HCT116 (cell line): ENCODE measurements around the gene PSKH1. TPM values are rescaled to one million over a fixed set of nuclear protein-coding genes. Genes with fewer than 3 reads are reported as not detected.

ENCODE experiments used
- ATAC-seq: fragments of 200-7000 bp; cut with Tn5 transposase; 2 replicates; pipeline ENCODE4 v1.9.1; 2020; ENCODE audit warnings: mild to moderate bottlenecking, moderate library complexity
- BruUV-seq: library from RNA; stranded (reverse); fragments of 400-500 nt; replicated peaks from 2 replicates; lab custom pipeline; 2021; lab: Mats Ljungman, UMichigan
- CTCF ChIA-PET: fragments of 300-600 bp; sonication (Branson Sonifier 250); formaldehyde crosslinking; loops from one replicate; lab custom pipeline; 2021; ENCODE audit warnings: antibody characterized with exemption; lab: Charles Lee
- POLR2A ChIA-PET: fragments of 300-600, 350-600 bp; sonication (Branson Sonifier 250); formaldehyde crosslinking; loops from one replicate; lab custom pipeline; 2021; ENCODE audit warnings: antibody characterized with exemption; lab: Charles Lee
- RAD21 ChIA-PET, 2 experiments: fragments of 300-600 bp; sonication (Branson Sonifier 250); formaldehyde crosslinking; loops; one replicate each; lab custom pipeline; 2023; ENCODE audit warnings: low total read pairs in 2 of 2; ENCODE audit not compliant: uncharacterized antibody in 2 of 2, unreplicated experiment in 2 of 2, low non-redundant PET in 1 of 2; lab: Charles Lee
- DNase-seq: peaks from one replicate; pipeline ENCODE4 v3.0.0-alpha.2; 2010; ENCODE audit warnings: low read depth, low spot score
- H2AFZ ChIP-seq: fragments of 200-600 bp; shearing (Covaris generic), sonication (generic); 2 replicates; pipeline ENCODE4 v1.6.1; 2017; ENCODE audit warnings: low read depth, mixed run types, mixed read lengths, antibody characterized with exemption, low read length; ENCODE audit not compliant: poor library complexity, severe bottlenecking
- H3K27ac ChIP-seq: 2 replicates; pipeline ENCODE4 v1.5.1; 2012; ENCODE audit warnings: low read depth, low read length
- H3K27me3 ChIP-seq: fragments of 200-600 bp; sonication (generic); 2 replicates; pipeline ENCODE4 v1.6.1; 2016; ENCODE audit warnings: mixed run types, low read length, mixed read lengths; ENCODE audit not compliant: insufficient read depth
- H3K36me3 ChIP-seq, 2 experiments: fragments of 200-500 bp in 1 of 2; fragments of 200-600 bp in 1 of 2; sonication (Bioruptor generic) in 1 of 2; sonication (generic) in 1 of 2; 2 replicates each; pipeline versions ENCODE4 v1.5.1 to v1.6.1; 2014 to 2016; ENCODE audit warnings: low read length in 2 of 2, inconsistent platforms in 1 of 2, mixed read lengths in 1 of 2, mixed run types in 1 of 2; ENCODE audit not compliant: insufficient read depth in 2 of 2, control insufficient read depth in 1 of 2
- H3K4me1 ChIP-seq, 2 experiments: fragments of 200-600 bp in 1 of 2; sonication (generic) in 1 of 2; 2 replicates each; pipeline versions ENCODE4 v1.5.1 to v1.6.1; 2012 to 2017; ENCODE audit warnings: low read length in 2 of 2, inconsistent platforms in 1 of 2, mild to moderate bottlenecking in 1 of 2, mixed read lengths in 1 of 2, mixed run types in 1 of 2, moderate library complexity in 1 of 2; ENCODE audit not compliant: insufficient read depth in 2 of 2, control insufficient read depth in 1 of 2
- H3K4me2 ChIP-seq: fragments of 200-600 bp; sonication (generic); 2 replicates; pipeline ENCODE4 v1.6.1; 2017; ENCODE audit warnings: mixed run types, low read length, mixed read lengths
- H3K4me3 ChIP-seq, 2 experiments: fragments of 200-600 bp in 1 of 2; sonication (generic) in 1 of 2; replicated peaks in 1 of 2; 2 replicates each; pipeline ENCODE4 v1.5.1; 2011 to 2016; ENCODE audit warnings: low read length in 2 of 2, control low read depth in 1 of 2, low read depth in 1 of 2, mild to moderate bottlenecking in 1 of 2, mixed read lengths in 1 of 2, mixed run types in 1 of 2
- H3K79me2 ChIP-seq: fragments of 200-600 bp; sonication (generic); 2 replicates; pipeline ENCODE4 v1.6.1; 2017; ENCODE audit warnings: mild to moderate bottlenecking, mixed run types, low read length, moderate library complexity, mixed read lengths; ENCODE audit not compliant: insufficient read depth
- H3K9ac ChIP-seq: fragments of 200-600 bp; sonication (generic); 2 replicates; pipeline ENCODE4 v1.6.1; 2016; ENCODE audit warnings: low read length, mixed read lengths
- H3K9me2 ChIP-seq: fragments of 200-600 bp; sonication (generic), shearing (Covaris generic); 2 replicates; pipeline ENCODE4 v1.6.1; 2017; ENCODE audit warnings: mixed run types, mild to moderate bottlenecking, moderate library complexity; ENCODE audit not compliant: insufficient read depth
- H3K9me3 ChIP-seq, 2 experiments: fragments of 200-500 bp in 1 of 2; fragments of 200-600 bp in 1 of 2; sonication (Bioruptor generic) in 1 of 2; sonication (generic) in 1 of 2; 2 replicates each; pipeline ENCODE4 v1.6.1; 2014 to 2017; ENCODE audit warnings: low read length in 2 of 2, mixed read lengths in 2 of 2, inconsistent platforms in 1 of 2, low read depth in 1 of 2, mild to moderate bottlenecking in 1 of 2, mixed run types in 1 of 2, moderate library complexity in 1 of 2; ENCODE audit not compliant: control insufficient read depth in 1 of 2, insufficient read depth in 1 of 2
- H4K20me1 ChIP-seq: fragments of 200-600 bp; sonication (generic), shearing (Covaris generic); 2 replicates; pipeline ENCODE4 v1.6.1; 2017; ENCODE audit warnings: mixed run types, mild to moderate bottlenecking, moderate library complexity; ENCODE audit not compliant: insufficient read depth
- ATF3 ChIP-seq: IDR thresholded peaks from 2 replicates; pipeline ENCODE4 v1.6.1; 2012
- CEBPB ChIP-seq: IDR thresholded peaks from 2 replicates; pipeline ENCODE4 v1.6.1; 2012; ENCODE audit warnings: low read depth
- CTCF ChIP-seq, 3 experiments: fragments of 200-600 bp in 1 of 3; sonication (generic) in 1 of 3; IDR thresholded peaks in 2 of 3; conservative IDR thresholded peaks in 1 of 3; 2 replicates each; pipeline ENCODE4 v1.5.1; 2012 to 2017; ENCODE audit warnings: low read depth in 2 of 3, low read length in 2 of 3, antibody characterized with exemption in 1 of 3, borderline replicate concordance in 1 of 3, control low read depth in 1 of 3, mild to moderate bottlenecking in 1 of 3, mixed read lengths in 1 of 3, mixed run types in 1 of 3, moderate library complexity in 1 of 3; ENCODE audit not compliant: insufficient read depth in 1 of 3
- EGR1 ChIP-seq: IDR thresholded peaks from 2 replicates; pipeline ENCODE4 v1.6.1; 2012; ENCODE audit warnings: low read depth
- ELF1 ChIP-seq: IDR thresholded peaks from 2 replicates; pipeline ENCODE4 v1.6.1; 2012; ENCODE audit warnings: low read depth, borderline replicate concordance
- EZH2phosphoT487 ChIP-seq: fragments of 200-600 bp; IDR thresholded peaks from 2 replicates; pipeline ENCODE4 v1.6.1; 2018; ENCODE audit warnings: antibody characterized with exemption, borderline replicate concordance
- FOSL1 ChIP-seq: IDR thresholded peaks from 2 replicates; pipeline ENCODE4 v1.6.1; 2012; ENCODE audit warnings: low read depth
- JUND ChIP-seq: IDR thresholded peaks from 2 replicates; pipeline ENCODE4 v1.6.1; 2012
- MAX ChIP-seq: IDR thresholded peaks from 2 replicates; pipeline ENCODE4 v1.6.1; 2012
- POLR2A ChIP-seq: IDR thresholded peaks from 2 replicates; pipeline ENCODE4 v1.7.0; 2011; ENCODE audit warnings: borderline replicate concordance; ENCODE audit not compliant: insufficient read depth, insufficient read length; ENCODE audit errors: extremely low read depth
- RAD21 ChIP-seq: IDR thresholded peaks from 2 replicates; pipeline ENCODE4 v1.6.1; 2012; ENCODE audit warnings: low read depth, mild to moderate bottlenecking
- SIN3A ChIP-seq: IDR thresholded peaks from 2 replicates; pipeline ENCODE4 v1.6.1; 2012; ENCODE audit warnings: low read depth
- SP1 ChIP-seq: IDR thresholded peaks from 2 replicates; pipeline ENCODE4 v1.6.1; 2012; ENCODE audit warnings: low read depth
- SRF ChIP-seq: IDR thresholded peaks from 2 replicates; pipeline ENCODE4 v1.6.1; 2012; ENCODE audit warnings: low read depth
- YY1 ChIP-seq: IDR thresholded peaks from 2 replicates; pipeline ENCODE4 v1.6.1; 2011; ENCODE audit warnings: low read length, low read depth, moderate library complexity, mild to moderate bottlenecking; ENCODE audit not compliant: insufficient replicate concordance; ENCODE audit errors: extremely low read depth
- ZBTB33 ChIP-seq: IDR thresholded peaks from 2 replicates; pipeline ENCODE4 v1.6.1; 2011; ENCODE audit warnings: mild to moderate bottlenecking, low read length, moderate library complexity; ENCODE audit not compliant: insufficient replicate concordance; ENCODE audit errors: extremely low read depth
- ZFX ChIP-seq: fragments of 450-650 bp; IDR thresholded peaks from 2 replicates; pipeline ENCODE4 v1.6.1; 2017
- ZNF274 ChIP-seq: fragments of 200-500 bp; sonication (Bioruptor generic); IDR thresholded peaks from 2 replicates; pipeline ENCODE4 v1.6.1; 2014; ENCODE audit warnings: mild to moderate bottlenecking, low read depth, low read length, inconsistent platforms
- intact Hi-C: fragments of 100-400 bp; cut with micrococcal nuclease; formaldehyde crosslinking; loops from 2 replicates; pipeline ENCODE4 v1.10.0; 2022
- total RNA-seq: library from RNA; stranded (reverse); gene quantifications from one replicate; pipeline ENCODE4 v1.2.1, GENCODE V29; 2021; ENCODE audit not compliant: unreplicated experiment

The PSKH1 gene
- total RNA-seq, 1 experiment from 2014 or later = 16.2 TPM

- ATAC-seq (no peak), DNase-seq (no peak)
- no peaks in the 10 kb centered on the region for H3K9me2 ChIP-seq
- no peak overlapping the region for H3K4me3 ChIP-seq
- H3K4me1 ChIP-seq = peaks cover 7 to 9% of the 10 kb centered on the region in 2 experiments
- no peaks in the 10 kb centered on the region for H3K9me3 ChIP-seq
- peaks cover 1% of the 10 kb centered on the region; the same call in 1 of the 2 replicates for H4K20me1 ChIP-seq
- intact Hi-C loops = no loop called here
- no peaks in the 10 kb centered on the region for H3K27me3 ChIP-seq
- RAD21 ChIA-PET = no interaction called here
- no peak overlapping the region for H3K4me2 ChIP-seq
- H3K36me3 ChIP-seq = peaks cover 46 to 68% of the 10 kb centered on the region in 2 experiments; a peak in 3 of 4 replicates
- no peak overlapping the region for H3K9ac ChIP-seq
- TF ChIP-seq CTCF (IDR thresholded peaks at IDR 0.05 in 2 of 3, conservative IDR thresholded peaks at IDR 0.05 in 1 of 3; ENCODE audit: borderline replicate concordance in 1 of 3, insufficient read depth in 1 of 3, low read depth in 2 of 3, low read length in 2 of 3) = no peak
- no peak for TF ChIP-seq ATF3
- no peak for TF ChIP-seq JUND
- TF ChIP-seq ELF1 = no peak
- no peak for TF ChIP-seq ZNF274
- no peak for TF ChIP-seq FOSL1
- no peak for TF ChIP-seq SRF
- no peak for TF ChIP-seq ZFX
- no peak for TF ChIP-seq POLR2A
- TF ChIP-seq MAX = no peak
- no peak for TF ChIP-seq RAD21
- no peak for TF ChIP-seq ZBTB33
- TF ChIP-seq EGR1 = no peak
- TF ChIP-seq EZH2phosphoT487 = no peak
- TF ChIP-seq CEBPB = no peak
- TF ChIP-seq YY1 = no peak
- no peak for TF ChIP-seq SP1
- no peak for TF ChIP-seq SIN3A
- no TSS peak for BruUV-seq
- no peak overlapping the region for H2AFZ ChIP-seq
- CTCF ChIA-PET = no interaction called here
- peaks cover 29% of the 10 kb centered on the region for H3K79me2 ChIP-seq
- POLR2A ChIA-PET = no interaction called here
- no peak overlapping the region for H3K27ac ChIP-seq
These were observed 14.2 kb upstream of the PSKH1 start for GRCh38 chr16:67878846-67879245.
